Upper lobe of left lung (tissue), 4 donors: ENCODE data around the gene PALLD.

Experiments used
- CTCF ChIP-seq, 6 experiments: fragments of 450-650 bp in 4 of 6; fragments of 200-600 bp in 2 of 6; sonication (generic) in 2 of 6; IDR thresholded peaks; one replicate each; pipeline ENCODE4 v1.5.1; 2016 to 2019; ENCODE audit warnings: antibody characterized with exemption in 6 of 6
- EP300 ChIP-seq, 4 donors: sonication (generic); formaldehyde crosslinking; IDR thresholded peaks; one replicate each; pipeline ENCODE4 v1.5.1; 2017; ENCODE audit warnings: antibody characterized with exemption in 4 of 4, control low read depth in 2 of 4
- POLR2A ChIP-seq, 4 donors: fragments of 450-650 bp; IDR thresholded peaks; one replicate each; pipeline ENCODE4 v1.5.1; 2016 to 2017; ENCODE audit warnings: antibody characterized with exemption in 4 of 4, mild to moderate bottlenecking in 2 of 4

DNA sequence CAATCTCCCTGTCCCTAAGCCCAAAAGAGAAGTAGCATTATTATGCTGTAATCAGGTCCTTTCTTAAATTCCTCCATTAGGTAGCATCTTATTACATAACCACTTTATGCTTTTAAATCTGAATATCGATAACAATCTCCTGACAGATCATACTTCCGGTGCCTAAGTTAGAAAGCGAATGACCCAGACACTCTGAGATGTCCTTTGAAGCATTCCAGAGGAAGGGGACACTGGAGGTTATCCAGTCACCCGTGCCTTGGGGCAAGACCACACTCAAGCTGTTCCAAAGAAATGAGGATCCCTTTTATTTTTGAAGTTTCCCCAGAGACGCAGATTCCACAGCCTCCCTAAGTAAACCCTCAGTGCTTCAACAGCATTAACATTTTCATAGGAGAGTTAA, 125.7 kb downstream of the PALLD start:
- no peak for TF ChIP-seq EP300 (IDR thresholded peaks at IDR 0.05)
- no peak for TF ChIP-seq CTCF (IDR thresholded peaks at IDR 0.05)
- TF ChIP-seq POLR2A (IDR thresholded peaks at IDR 0.05) = no peak
